ENCODE measurements around the gene RNF11.

The RNF11 gene, protein sequence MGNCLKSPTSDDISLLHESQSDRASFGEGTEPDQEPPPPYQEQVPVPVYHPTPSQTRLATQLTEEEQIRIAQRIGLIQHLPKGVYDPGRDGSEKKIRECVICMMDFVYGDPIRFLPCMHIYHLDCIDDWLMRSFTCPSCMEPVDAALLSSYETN

GRCh38 chr1:51235673-51236530 lies at the start of gene RNF11:
Gene RNF11 (plus strand): TSS chr1:51236273. CDS start chr1:51236757, 484 bp downstream.
- Histone ChIP-seq H3K27me3 (replicated peaks) (no peaks in the 10 kb centered on the region), H3K27ac (peak within 1 kb of the TSS; percentile 86), H3K36me3 (replicated peaks) (peaks cover 2% of the 10 kb centered on the region), H3K4me3 (ENCODE audit: low read depth, low read length) (peak within 1 kb of the TSS; percentile 96)
- in situ Hi-C loops (cut with HindIII; ENCODE audit: low pct_ligation_motif_present, low sequenced_read_pairs): no loop called here
- TF ChIP-seq CTCF (IDR thresholded peaks at IDR 0.05; ENCODE audit: low read depth, low read length, missing control alignments): no peak
- peak; percentile 85 for DNase-seq

- no peak overlapping the region for H3K27ac ChIP-seq
- TF ChIP-seq CTCF (IDR thresholded peaks at IDR 0.05; ENCODE audit: low read depth, low read length, missing control alignments): no peak
- no peaks in the 10 kb centered on the region for H3K27me3 ChIP-seq (replicated peaks)
- DNase-seq: no peak
- H3K36me3 ChIP-seq (replicated peaks): no peaks in the 10 kb centered on the region
- in situ Hi-C loops (cut with HindIII; ENCODE audit: low pct_ligation_motif_present, low sequenced_read_pairs): no loop called here
- no peak overlapping the region for H3K4me3 ChIP-seq (ENCODE audit: low read depth, low read length)
Measured at GRCh38 chr1:51188230-51188629, 47.8 kb upstream of the RNF11 start.

DNA sequence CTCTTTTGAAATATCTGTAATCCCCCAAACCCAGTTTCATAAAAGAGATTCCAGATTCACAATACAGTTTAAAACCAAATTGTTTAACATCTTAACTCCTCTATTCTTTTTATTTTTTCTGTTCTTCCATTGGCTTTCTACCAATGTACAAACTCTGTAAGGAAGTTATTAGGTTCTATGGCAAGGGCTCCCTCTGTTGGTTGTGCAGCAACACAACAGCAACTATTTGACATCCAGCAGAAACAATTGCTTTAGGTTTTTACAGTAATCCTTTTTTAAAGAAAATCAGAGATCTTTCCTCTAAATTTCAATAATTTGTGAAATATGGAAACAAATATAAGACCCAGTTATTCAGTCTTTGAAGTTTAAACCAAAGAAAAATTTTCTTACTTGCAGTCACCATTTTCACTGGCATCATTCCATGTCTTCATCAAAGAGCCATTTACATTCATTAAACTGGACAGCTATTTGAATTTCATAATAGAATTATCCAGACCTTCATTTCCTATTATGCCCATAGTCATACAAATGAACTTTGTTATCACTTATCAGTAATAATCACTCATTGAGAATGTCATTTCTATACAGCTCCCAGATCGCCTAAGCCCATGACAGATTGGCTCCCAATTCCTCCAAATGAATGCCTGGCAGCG lies 46.5 kb upstream of the RNF11 start:
- in situ Hi-C loops (cut with HindIII; ENCODE audit: low pct_ligation_motif_present, low sequenced_read_pairs): no loop called here
- DNase-seq: peak; percentile 33
- H3K4me3 ChIP-seq (ENCODE audit: low read depth, low read length): no peak overlapping the region
- H3K27ac ChIP-seq: no peak overlapping the region
- TF ChIP-seq CTCF (IDR thresholded peaks at IDR 0.05; ENCODE audit: low read depth, low read length, missing control alignments): peak; percentile 86
- H3K27me3 ChIP-seq (replicated peaks): no peaks in the 10 kb centered on the region
- H3K36me3 ChIP-seq (replicated peaks): no peaks in the 10 kb centered on the region

DNA sequence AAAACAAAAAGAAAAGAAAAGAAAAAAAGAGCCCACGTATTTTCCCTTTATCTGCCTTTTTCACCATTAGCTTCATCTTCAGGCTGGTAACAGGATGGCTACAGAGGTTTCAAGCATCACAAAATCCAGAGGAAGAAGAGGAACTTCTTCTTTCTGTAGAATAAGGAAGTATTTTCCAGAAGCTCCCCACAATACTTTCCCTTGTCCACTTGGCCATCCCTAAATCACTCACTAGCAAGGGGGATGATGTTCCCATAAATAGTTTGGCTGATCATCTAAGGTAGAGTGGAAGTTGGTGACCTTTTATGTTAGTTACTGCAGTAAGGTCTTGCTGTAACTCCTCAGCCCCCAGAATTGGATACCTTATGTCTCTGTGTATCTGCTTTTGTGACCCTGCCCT lies 45.1 kb upstream of the RNF11 start:
- Histone ChIP-seq H3K27ac (no peak overlapping the region), H3K4me3 (ENCODE audit: low read depth, low read length) (no peak overlapping the region), H3K27me3 (replicated peaks) (no peaks in the 10 kb centered on the region), H3K36me3 (replicated peaks) (no peaks in the 10 kb centered on the region)
- in situ Hi-C loops (cut with HindIII; ENCODE audit: low pct_ligation_motif_present, low sequenced_read_pairs): no loop called here
- TF ChIP-seq CTCF (IDR thresholded peaks at IDR 0.05; ENCODE audit: low read depth, low read length, missing control alignments): no peak
- DNase-seq: no peak

- H3K27ac ChIP-seq: no peak overlapping the region
- no peak overlapping the region for H3K4me3 ChIP-seq (ENCODE audit: low read depth, low read length)
- TF ChIP-seq CTCF (IDR thresholded peaks at IDR 0.05; ENCODE audit: low read depth, low read length, missing control alignments): peak; percentile 88
- no peaks in the 10 kb centered on the region for H3K27me3 ChIP-seq (replicated peaks)
- in situ Hi-C loops (cut with HindIII; ENCODE audit: low pct_ligation_motif_present, low sequenced_read_pairs): no loop called here
- DNase-seq: peak; percentile 83
- H3K36me3 ChIP-seq (replicated peaks): no peaks in the 10 kb centered on the region
Measured at GRCh38 chr1:51192213-51192843, 43.7 kb upstream of the RNF11 start.
